Activated B cell treated with CpG ODN at 0.5 μM for 24 hours (primary cell): ENCODE data around the gene KCTD16. TPM values are rescaled to one million over a fixed set of nuclear protein-coding genes. Genes with fewer than 3 reads are reported as not detected.

Source experiments
- ATAC-seq: fragments of 200-7000 bp; cut with Tn5 transposase; one replicate; pipeline ENCODE4 v1.10.0; 2021; ENCODE audit warnings: low read depth, mild to moderate bottlenecking, moderate library complexity
- CTCF ChIA-PET: fragments of 350-600 bp; sonication (Branson Sonifier 250); formaldehyde crosslinking; loops from one replicate; lab custom pipeline; 2021; ENCODE audit warnings: antibody characterized with exemption; lab: Charles Lee
- POLR2A ChIA-PET: fragments of 350-600 bp; sonication (Branson Sonifier 250); formaldehyde crosslinking; loops from one replicate; lab custom pipeline; 2021; ENCODE audit warnings: antibody characterized with exemption; lab: Charles Lee
- DNase-seq: peaks from one replicate; pipeline ENCODE4 v3.0.0; 2022
- H3K27ac Mint-ChIP-seq: one replicate; pipeline ENCODE4 v1.8.0; 2020; ENCODE audit warnings: mixed read lengths
- H3K27me3 Mint-ChIP-seq: one replicate; pipeline ENCODE4 v1.8.0; 2021; ENCODE audit warnings: mixed read lengths
- H3K36me3 Mint-ChIP-seq: one replicate; pipeline ENCODE4 v1.8.0; 2021; ENCODE audit warnings: low read depth, mixed read lengths
- H3K4me1 Mint-ChIP-seq: one replicate; pipeline ENCODE4 v1.8.0; 2021; ENCODE audit warnings: mixed read lengths
- H3K4me3 Mint-ChIP-seq: one replicate; pipeline ENCODE4 v1.8.0; 2020; ENCODE audit warnings: mild to moderate bottlenecking, mixed read lengths
- H3K9me3 Mint-ChIP-seq: one replicate; pipeline ENCODE4 v1.8.0; 2020; ENCODE audit warnings: mixed read lengths
- CTCF ChIP-seq: fragments of 200-600 bp; IDR thresholded peaks from one replicate; pipeline ENCODE4 v1.8.0; 2022; ENCODE audit warnings: antibody characterized with exemption, mild to moderate bottlenecking
- intact Hi-C: fragments of 100-400 bp; cut with micrococcal nuclease; formaldehyde crosslinking; loops from one replicate; pipeline ENCODE4 v1.15.1; 2024
- total RNA-seq: library from RNA; stranded (reverse); gene quantifications from 2 replicates; pipeline ENCODE4 v1.2.3, GENCODE V29; 2022

Gene KCTD16
- total RNA-seq, 1 donor from 2014 or later: not detected

- no peaks in the 10 kb centered on the region for H3K36me3 Mint-ChIP-seq
- no peak for TF ChIP-seq CTCF
- intact Hi-C loops: loop anchor here (5.0 kb wide), 1 partner anchor 1342 kb away; no protein-coding TSS in a partner anchor
- peaks cover 6% of the 10 kb centered on the region for H3K9me3 Mint-ChIP-seq
- CTCF ChIA-PET: no interaction called here
- DNase-seq: no peak
- H3K27me3 Mint-ChIP-seq: no peaks in the 10 kb centered on the region
- POLR2A ChIA-PET: no interaction called here
- H3K27ac Mint-ChIP-seq: no peak overlapping the region
- ATAC-seq: no peak
- H3K4me1 Mint-ChIP-seq: no peaks in the 10 kb centered on the region
- no peak overlapping the region for H3K4me3 Mint-ChIP-seq
Observed at GRCh38 chr5:144485540-144485939, 314.9 kb downstream of the KCTD16 start.

- H3K36me3 Mint-ChIP-seq: no peaks in the 10 kb centered on the region
- H3K27me3 Mint-ChIP-seq: no peaks in the 10 kb centered on the region
- CTCF ChIA-PET: no interaction called here
- ATAC-seq: no peak
- H3K4me3 Mint-ChIP-seq: no peak overlapping the region
- POLR2A ChIA-PET: no interaction called here
- no peak for TF ChIP-seq CTCF
- no peak for DNase-seq
- intact Hi-C loops: loop anchor here (5.0 kb wide), 1 partner anchor 1340 kb away; no protein-coding TSS in a partner anchor
- H3K4me1 Mint-ChIP-seq: no peaks in the 10 kb centered on the region
- H3K27ac Mint-ChIP-seq: no peak overlapping the region
- peaks cover 7% of the 10 kb centered on the region for H3K9me3 Mint-ChIP-seq
Observed at GRCh38 chr5:144487207-144487606, 316.5 kb downstream of the KCTD16 start.

GRCh38 chr5:144487761-144488160 lies 317.1 kb downstream of the KCTD16 start:
- intact Hi-C loops: loop anchor here (5.0 kb wide), 1 partner anchor 1340 kb away; no protein-coding TSS in a partner anchor
- ChIA-PET POLR2A (no interaction called here), CTCF (no interaction called here)
- Mint-ChIP-seq H3K9me3 (peaks cover 7% of the 10 kb centered on the region), H3K4me3 (no peak overlapping the region), H3K36me3 (no peaks in the 10 kb centered on the region), H3K27ac (no peak overlapping the region), H3K27me3 (no peaks in the 10 kb centered on the region), H3K4me1 (no peaks in the 10 kb centered on the region)
- ATAC-seq (no peak), DNase-seq (no peak)
- no peak for TF ChIP-seq CTCF

GRCh38 chr5:144503123-144503522 lies 332.4 kb downstream of the KCTD16 start:
- ATAC-seq: no peak
- Mint-ChIP-seq H3K27ac (no peak overlapping the region), H3K4me1 (no peaks in the 10 kb centered on the region), H3K27me3 (no peaks in the 10 kb centered on the region), H3K9me3 (no peaks in the 10 kb centered on the region), H3K36me3 (no peaks in the 10 kb centered on the region), H3K4me3 (no peak overlapping the region)
- TF ChIP-seq CTCF: no peak
- intact Hi-C loops: no loop called here
- ChIA-PET CTCF (no interaction called here), POLR2A (no interaction called here)
- DNase-seq: no peak

- TF ChIP-seq CTCF: no peak
- intact Hi-C loops: no loop called here
- ATAC-seq (no peak), DNase-seq (no peak)
- peaks cover 3% of the 10 kb centered on the region for H3K9me3 Mint-ChIP-seq
- H3K27ac Mint-ChIP-seq: no peak overlapping the region
- H3K4me1 Mint-ChIP-seq: no peaks in the 10 kb centered on the region
- H3K27me3 Mint-ChIP-seq: no peaks in the 10 kb centered on the region
- ChIA-PET CTCF (no interaction called here), POLR2A (no interaction called here)
- no peaks in the 10 kb centered on the region for H3K36me3 Mint-ChIP-seq
- H3K4me3 Mint-ChIP-seq: no peak overlapping the region
Observed at GRCh38 chr5:144504929-144505577, 334.4 kb downstream of the KCTD16 start.
